NCI-H1436 (cell line): ENCODE results near the gene ZNF518B.

Experiments used
- DNase-seq: peaks from one replicate; lab custom pipeline; 2025; lab: John Stamatoyannopoulos, UW

ZNF518B gene, protein sequence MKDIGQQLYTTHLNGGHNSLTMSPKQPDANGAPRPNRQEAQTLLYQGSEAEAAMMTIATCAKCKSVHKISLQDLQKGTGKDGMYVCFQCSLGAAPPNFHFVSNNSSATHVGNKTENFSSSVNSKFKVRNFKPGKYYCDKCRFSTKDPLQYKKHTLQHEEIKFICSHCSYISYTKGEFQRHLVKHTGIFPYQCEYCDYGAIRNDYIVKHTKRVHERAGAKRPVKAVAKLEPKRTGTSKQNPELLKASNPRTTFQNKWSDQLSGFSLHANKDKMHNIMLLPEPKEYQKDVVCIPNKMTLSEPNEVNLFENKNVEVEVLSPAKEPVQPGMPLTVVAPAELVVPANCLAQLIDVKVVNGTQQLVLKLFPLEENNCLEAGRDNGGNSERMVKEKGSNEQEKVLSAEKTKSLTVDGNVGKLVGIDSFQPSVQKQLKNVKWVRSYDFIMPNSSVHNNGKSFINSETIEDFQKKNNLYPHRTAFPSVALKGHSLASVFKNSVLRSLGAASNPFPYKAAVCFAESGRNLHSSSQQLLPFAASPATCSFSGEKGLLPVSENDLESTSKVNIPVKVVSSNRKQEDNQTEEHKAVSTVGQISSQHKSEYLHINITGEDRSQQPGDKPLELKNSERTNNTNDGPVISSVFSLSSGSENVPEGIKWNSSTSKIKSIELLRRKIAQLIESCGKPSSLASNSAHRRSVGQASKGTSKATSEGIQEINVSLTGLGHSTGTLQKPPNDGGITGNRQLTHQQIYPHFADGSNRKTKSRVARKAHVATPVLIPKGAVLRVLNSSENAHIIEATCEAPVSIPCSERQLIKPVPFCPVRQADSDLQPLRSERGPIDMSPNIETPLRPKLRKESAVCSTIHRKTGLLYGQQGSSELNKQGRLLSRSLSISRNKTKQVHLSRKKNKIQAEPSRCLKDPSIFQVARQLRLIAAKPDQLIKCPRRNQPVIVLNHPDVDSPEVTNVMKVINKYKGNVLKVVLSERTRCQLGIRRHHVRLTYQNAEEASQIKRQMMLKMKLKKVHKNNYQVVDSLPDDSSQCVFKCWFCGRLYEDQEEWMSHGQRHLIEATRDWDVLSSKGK

DNA sequence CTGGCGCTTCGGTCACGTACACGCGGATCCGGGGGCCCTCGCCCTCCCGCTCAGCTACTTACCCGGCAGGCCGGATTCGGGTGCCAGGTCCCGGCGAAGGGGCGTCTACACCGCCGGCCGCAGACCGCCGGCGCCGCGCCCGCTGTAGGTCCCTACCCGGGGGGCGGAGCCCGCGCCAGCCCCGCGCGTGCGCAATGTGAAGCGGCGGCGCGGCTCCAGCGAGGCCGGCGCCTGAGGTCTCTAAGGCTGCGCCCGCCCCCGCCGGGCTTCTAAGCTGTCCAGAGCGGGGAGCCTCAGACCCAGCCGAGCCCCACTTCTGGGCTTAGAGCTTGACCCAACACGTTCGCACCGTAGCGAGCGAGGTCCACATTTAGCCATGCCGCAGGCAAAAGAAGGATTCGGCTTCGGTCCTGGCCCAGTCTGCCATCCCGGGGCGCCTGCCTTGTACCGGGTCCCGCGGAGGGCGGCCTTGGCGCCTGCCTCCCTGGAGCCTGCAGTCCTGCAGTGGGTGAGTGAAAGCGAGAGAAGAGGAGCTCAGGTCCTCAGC is at the start of gene ZNF518B:
Gene ZNF518B (minus strand): TSS at position 172 of the 547 bp plus-strand sequence. CDS start 11,098 bp downstream, outside the sequence.
- DNase-seq: peak; percentile 0

- DNase-seq: no peak
Observed at GRCh38 chr4:10506077-10506476, 48.9 kb upstream of the ZNF518B start.

- no peak for DNase-seq
Observed at GRCh38 chr4:10504570-10505179, 47.4 kb upstream of the ZNF518B start.

DNA sequence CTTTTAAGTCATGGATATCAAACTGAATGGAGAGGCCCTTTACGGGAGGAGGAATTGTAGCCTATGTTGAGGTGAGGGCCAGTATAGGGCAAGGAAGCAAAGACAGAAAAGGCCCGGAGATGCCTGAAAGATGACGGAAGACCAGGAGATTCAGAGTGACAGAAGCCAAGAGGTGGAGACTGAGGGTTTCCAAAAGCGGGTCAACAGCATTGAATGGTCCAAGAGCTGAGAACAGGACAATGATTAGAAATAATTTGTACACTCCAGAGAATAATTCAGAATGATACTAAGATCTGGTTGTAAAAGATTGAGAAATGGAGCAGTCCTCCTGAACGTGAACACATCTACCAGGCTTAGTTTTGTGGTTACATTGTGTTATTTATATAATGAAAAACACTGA is 45.5 kb upstream of the ZNF518B start:
- DNase-seq: no peak

- no peak for DNase-seq
Observed at GRCh38 chr4:10500776-10501175, 43.5 kb upstream of the ZNF518B start.

DNA sequence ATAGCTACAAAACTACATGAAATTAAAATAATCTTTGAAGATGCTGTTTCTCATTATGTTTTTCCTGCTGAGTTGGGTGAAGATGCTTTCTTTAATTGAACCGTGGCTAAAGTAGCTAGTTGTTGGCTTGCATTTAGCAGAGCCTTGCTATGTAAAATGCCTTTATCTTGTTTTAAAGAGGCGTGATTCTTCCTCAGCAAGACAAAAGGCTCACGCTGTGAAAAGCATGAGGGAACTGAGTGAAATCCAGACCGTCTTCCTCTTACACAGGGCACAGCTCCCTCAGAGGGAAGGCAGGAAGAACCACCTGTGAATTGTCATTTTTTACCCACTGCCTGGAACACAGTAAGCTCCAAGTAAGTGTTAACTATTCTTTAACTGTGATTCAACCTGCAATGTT is 39.0 kb upstream of the ZNF518B start:
- no peak for DNase-seq

- no peak for DNase-seq
Observed at GRCh38 chr4:10495651-10496050, 38.4 kb upstream of the ZNF518B start.

DNA sequence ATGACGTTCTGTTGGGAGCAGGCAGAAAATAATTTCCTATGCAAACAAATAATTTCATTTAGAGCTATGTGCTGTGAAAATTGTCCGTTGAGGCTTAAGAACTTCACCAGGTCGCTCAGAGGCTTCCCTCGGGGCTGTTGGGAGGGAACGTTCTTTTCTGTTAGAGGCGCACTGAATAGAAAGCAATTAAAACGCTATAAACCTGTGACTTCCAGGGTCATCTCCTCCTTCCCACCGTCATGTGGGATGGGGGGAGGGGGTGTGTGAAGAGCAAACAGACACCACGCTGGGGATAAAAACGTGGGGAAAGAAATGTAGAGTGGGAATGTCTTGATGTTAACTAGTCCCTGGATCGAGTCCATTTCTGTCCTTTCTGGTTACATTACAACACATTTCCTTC is 35.2 kb upstream of the ZNF518B start:
- DNase-seq: no peak

DNA sequence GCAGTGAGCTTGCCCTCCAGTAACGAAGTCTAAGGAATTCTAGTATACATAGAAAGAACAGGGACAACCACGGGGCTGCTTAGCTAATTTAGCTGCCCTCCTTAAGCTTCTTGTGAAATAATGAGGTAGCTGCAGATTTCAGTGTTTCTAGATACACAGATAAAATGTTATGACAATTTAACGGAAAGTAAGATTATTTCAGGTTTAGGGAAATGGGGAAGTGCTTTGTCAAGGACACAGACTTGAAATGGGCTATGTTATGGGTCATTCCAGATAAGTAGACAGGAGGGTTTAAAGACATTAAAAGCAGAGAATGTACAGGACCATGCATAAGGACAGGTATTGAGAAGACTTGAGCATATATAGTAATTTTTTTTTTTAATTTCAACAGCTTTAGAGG is 34.2 kb upstream of the ZNF518B start:
- DNase-seq: no peak

DNA sequence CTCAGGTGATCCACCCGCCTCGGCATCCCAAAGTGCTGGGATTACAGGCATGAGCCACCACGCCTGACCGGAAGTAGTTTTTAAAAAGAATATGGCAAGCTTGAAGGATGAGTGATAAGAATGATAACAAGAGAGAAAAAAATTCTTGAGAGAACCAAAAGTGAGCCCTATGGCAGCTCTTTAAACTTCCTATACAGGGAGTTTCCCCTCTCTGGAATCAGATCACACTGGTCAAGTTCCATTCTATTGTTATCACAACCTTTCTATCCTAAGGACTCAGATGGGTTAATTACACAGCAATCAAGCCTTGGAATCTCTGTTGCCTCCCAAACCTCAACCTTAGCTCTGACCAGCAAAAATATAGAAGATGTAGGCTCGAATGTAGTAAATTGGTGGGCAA is 33.8 kb upstream of the ZNF518B start:
- no peak for DNase-seq

DNA sequence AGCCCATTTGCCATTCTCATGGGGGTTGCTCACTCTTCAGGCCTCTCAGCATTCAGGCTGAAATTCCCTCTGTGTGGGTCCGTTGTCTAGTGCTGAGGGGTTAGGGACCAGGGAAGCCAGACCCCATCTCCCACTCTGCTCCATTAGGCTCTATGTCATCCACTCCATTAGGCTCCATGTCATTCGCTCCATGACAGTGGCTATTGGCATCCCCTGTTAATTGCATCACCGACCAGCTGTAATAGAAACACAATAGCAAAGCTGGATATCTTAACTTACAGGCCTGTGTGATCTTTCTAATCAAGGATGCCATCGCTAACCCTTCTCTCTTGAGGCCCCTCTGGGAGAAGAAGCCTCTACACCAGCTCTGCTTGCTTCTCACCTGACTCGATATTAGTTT is 25.7 kb upstream of the ZNF518B start:
- no peak for DNase-seq

DNA sequence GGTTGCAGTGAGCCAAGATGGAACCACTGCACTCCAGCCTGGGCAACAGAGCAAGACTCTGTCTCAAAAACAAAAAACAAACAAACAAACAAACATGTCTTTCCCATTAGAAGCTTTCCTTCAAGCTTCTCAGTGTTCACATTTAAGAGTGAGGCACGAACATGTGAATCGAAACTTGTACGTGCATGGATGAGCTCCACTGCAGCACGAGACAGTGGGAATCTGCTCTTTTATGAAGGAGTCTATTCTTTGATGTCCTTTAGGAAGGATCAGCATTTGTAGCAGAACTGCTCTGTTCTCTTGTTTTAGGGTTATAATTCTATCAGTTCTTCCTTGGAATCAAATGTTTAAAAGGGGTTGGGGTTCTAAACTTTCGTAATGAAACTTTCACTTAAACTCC is 23.4 kb upstream of the ZNF518B start:
- no peak for DNase-seq

DNA sequence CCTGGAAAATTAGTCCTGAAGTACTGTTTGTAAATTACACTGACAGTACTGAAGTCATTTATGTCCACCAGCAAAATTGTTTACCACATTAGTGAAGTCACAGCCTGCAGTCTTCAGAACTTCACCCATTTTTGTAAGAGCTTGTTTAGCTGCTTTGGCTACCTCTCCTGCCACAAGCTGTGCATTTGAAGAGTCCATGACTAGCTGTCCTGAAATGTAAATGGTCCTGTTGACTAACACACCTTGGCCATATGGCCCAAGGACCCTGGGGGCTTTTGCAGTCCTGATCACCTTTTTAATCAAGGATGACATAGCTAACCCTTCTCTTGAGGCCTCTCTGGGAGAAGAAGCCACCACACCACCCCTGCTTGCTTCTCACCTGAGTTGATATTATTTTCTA is 21.4 kb upstream of the ZNF518B start:
- DNase-seq: no peak

GRCh38 chr4:10470505-10470904 is 13.3 kb upstream of the ZNF518B start:
- DNase-seq: no peak

GRCh38 chr4:10466161-10466560 is 8.9 kb upstream of the ZNF518B start:
- DNase-seq: no peak

DNA sequence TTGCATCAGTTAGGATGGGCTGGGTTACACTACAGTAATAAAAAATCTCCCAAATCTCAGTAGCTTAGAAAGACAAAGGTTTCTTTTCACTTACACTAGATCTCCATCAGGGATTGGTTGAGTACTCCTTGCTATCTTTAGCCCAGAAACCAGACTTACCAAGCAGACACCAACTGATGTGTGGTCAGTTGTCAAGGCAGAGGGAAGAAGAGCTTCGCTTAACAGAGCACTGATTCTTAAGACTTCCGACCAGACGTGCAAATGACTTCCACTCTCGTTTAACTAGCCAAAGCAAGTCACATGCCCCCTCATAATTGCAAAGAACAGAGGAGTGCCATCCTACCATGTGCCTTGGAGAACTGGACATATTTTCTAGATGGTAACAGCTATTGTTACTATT is 5.7 kb upstream of the ZNF518B start:
- DNase-seq: no peak

- no peak for DNase-seq
Observed at GRCh38 chr4:10461850-10462400, 4.7 kb upstream of the ZNF518B start.

DNA sequence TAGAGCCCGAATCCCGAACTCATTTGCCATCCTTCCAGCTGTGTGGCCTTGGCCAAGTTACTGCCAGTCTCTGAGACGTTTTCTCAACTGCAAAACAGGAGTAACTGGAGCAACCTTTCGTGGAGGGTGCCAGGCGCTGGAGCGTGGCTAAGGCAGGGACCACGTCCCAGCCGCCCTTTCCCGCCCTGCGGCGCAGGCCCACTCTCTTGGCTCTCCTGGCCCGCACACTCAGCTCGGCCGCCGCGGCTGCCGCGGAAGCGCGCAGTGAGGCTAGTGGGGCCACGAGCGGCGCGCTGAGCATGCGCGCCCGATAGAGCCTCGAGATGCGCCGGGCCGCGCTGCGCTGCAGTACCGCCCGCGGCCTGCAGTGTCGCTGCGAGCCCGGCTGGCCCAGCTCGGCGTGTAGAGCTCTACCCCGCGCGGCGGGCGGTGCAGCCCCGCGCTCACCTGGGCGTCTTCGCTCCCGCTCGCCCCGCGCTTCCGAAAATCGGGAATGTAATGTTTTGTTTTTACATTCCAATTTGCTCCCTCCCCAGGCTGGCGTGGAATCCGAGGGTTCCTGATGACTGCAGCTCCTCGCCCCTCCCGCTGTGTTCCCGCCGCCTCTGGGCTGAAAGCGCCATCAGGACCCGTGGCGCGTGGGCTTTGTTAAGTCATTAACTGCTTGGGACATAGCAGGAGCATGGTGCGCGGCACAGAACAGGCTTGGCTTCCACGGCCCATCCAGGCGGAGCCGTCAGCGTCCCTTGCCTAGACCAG is 4.0 kb upstream of the ZNF518B start:
- no peak for DNase-seq

DNA sequence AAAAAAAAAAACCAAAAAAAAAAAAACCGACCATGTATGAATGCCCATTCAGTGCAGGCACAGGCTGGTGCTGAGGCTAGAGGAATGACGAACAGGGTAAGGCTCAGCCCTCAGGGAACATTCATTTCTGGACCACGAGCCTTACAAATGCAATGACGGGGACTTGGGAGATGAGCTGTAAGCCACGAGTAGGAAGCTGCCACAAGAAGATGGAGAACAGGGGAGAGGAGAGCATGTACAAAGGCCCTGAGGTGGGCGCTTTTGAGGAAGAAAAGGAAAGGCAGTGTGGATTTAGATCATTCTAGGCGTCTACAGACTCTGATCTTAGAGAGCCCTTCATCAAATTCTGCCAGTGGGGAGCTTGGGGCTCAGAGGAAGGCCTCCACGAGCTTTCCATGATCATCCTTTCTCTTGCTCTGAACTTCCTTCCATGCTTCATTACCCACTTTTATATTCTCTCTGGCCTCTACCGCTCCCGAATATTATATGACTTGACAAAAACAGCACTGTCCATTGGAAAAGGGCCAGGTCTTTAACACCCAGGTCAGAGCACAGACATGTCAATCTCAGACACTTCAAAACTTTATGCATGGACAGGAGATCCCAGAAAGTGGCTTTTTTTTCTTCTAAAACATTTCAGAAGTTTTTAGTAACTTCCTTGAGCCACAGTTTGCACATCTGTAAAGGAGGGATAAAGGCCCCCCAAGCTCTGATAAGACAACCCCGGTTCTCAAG is 3.3 kb upstream of the ZNF518B start:
- DNase-seq: no peak

- no peak for DNase-seq
Observed at GRCh38 chr4:10459305-10459704, 2.1 kb upstream of the ZNF518B start.
